HG03103 (cell line): ENCODE results near the gene TPP1.

Experiments used
- ATAC-seq: cut with Tn5 transposase; IDR thresholded peaks from one replicate; pipeline ENCODE4 v1.9.1; 2021; ENCODE audit warnings: low read depth; ENCODE audit not compliant: unreplicated experiment

The TPP1 gene

DNA sequence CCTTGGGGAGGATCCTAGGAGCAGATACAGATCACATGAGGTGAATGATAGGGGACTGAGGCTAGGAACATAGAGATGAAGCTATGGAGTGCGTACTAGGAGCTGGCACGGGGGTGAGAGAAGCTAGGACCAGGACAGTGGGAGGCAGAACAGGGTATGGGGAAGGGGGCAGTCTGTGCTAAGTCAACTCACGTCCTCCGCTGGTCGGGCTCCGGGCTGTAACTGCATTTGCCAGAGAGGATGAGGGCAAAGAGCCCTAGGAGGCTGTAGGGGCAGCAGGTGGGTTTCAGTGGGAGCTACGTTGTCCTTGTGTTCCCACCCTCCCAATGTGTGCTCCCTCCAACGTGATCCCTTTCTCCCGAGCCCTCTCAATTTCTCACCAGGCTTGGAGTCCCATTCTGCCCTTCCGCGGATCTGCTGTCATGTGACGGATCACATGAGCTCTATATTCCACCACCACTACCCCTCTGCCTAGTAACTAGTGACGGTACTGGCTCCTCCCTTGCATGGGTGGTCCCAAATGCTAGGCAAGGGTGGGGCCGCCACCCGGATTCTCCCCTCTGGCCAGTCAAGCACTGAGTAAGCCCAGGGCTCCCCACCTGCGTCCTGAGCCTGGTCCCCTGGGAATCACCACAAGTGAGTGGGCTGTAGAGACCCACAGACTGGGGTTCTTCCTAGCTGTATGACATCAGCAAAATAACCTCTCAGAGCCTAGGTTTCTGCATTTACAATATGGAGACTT, at the start of gene TPP1:
TPP1 (minus strand) TSS at position 419 of the 742 bp plus-strand sequence; CDS start at position 397, 22 bp downstream.
- peak; percentile 99 for ATAC-seq

DNA sequence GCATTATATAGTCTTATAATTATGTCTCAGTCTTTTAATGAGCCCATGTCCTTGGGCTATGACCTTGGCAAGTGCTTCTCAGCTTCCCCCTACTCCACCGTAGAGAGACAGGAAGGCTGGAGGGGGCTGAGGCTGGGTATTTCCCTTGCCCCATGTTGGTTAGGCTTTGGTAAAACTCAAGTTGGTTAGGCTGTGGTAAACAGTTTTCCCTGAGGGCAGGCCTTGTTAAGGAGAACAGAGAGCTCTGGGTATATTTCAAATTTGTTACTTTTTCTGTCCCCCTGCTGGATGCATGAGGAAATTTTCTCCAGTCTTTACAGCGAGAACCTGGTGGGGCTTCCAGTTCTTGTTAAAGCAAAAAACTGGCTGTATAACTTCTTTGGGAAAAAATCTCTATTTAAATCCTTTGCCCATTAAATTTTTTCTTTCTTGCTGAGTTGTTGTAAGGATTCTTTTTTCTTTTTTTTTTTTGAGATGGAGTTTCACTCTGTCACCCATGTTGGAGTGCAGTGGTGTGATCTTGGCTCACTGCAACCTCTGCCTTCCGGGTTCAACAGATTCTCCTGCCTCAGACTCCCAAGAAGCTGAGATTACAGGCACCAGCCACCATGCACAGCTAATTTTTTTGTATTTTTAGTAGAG, 48.6 kb upstream of the TPP1 start:
- no peak for ATAC-seq

DNA sequence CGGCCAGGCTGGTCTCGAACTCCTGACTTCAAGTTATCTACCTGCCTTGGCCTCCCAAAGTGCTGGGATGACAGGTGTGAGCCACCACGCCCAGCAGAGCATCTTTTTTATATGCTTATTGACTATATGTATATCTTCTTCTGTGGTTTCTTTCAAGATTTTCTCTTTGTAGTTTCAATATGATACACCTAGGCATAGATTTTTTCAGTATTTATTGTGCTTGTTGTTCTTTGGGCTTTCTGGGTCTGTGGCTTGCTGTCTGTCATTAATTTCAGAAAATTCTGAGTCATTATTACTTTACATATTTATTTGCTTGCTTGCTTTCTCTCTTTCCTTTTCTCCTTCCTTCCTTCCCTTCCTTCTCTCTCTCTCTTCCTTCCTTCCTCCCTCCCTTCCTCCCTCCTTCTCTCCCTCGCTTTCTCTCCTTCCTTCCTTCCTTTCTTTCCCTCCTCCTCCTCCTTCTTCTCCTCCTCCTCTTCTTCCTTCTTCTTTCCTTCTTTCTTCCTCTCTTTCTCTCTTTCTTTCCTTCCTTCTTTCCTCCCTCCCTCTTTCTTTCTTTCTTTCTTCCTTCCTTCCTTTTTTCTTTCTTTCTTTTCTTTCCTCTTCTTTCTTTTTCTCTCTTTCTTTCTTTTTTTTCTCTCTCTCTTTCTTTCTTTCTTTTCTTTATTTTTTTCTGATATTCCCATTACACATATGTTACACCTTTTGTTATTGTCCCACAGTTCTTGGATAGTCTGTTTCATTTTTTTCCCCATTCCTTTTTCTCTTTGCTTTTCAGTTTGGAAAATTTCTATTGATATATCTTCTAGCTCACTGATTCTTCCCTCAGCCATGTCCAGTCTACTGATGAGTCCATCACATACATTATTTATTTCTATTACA, 47.3 kb upstream of the TPP1 start:
- ATAC-seq: no peak

DNA sequence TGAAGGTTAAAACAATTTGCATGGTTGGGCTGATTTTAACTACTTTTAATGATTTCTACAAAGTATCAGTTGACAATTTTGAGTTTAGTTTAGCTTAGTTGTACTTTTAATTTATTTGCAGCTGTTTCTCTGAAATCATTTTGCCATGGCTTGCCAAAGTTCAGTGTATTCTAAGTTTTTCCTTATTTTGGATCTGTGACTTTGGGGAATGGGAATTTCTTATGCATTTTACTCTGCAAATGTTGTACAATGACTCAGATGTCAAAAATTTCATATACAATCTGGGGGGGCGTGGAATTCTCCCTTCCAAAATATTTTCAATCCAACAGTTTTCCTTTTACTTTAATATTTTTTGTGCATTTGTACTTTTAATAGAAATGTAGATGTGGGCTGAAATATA, 45.3 kb upstream of the TPP1 start:
- no peak for ATAC-seq

DNA sequence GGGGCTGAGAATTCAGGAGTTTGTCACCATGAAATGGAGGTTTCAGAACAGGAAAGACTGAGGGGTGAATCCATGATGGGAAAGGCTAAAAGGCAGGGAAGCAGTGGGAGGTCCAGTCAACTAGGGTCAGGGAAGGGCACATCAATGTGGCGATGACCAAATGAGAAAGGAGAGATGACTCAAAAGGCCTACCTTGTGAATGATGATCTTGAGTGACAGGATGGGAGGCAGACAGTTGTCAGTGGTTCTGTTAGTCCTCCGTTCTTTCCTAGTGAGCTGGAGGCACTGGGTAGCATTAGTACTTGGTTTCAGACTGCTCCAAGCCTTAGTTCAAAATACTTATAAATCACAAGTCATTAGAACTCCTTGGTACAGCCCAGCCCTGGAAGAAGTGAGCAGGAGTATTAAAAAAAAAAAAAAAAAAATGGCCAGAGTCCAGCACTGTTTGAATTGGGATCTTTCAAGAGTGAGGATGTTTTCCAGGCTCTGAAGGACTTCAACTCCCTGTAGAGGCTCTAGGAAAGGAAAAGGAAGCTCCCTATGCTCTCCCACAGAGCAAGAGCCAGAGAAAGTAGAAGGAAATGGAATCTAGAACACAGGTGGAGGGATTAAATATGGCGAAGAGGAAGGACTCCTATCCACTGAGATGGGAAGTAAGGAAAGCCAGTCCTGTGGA, 44.7 kb upstream of the TPP1 start:
- ATAC-seq: no peak

DNA sequence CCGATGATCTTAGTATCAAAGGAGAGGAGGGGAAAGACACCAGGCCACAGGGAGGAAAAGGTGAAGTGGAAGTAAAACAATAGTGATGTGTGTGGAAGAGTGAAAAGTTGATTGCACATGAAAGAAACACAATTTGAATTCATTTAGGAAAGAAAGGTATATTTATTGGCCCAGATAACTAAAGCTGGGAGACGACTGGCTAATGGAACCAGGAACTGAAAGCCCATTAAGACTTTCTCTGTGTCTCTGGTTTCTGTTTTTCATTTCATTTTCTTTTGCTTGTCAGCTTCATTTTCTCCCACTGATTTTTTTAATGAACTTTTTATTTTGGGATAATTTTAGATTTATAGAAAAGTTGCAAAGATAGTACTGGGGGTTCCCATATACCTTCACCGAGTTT, 41.5 kb upstream of the TPP1 start:
- ATAC-seq: no peak

DNA sequence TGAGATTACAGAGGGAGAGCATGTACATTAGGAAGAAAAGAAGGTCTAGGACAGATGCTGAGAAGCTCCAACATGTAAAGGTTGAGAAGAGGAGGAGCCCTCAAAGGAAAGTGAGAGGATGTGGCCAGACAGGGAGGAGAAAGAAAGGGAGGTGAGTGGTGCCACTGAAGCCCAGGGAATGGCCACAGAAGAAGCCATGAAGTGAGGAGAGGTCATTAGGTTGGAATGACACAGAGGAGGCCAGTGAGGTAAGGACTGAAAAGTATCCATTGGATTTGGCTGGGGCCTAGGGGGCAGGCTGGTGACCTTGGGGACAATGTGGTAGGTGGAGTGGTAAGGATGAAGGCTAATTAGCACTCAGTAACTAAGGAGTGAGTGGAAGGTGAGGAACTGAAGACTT, 39.4 kb upstream of the TPP1 start:
- ATAC-seq: no peak

DNA sequence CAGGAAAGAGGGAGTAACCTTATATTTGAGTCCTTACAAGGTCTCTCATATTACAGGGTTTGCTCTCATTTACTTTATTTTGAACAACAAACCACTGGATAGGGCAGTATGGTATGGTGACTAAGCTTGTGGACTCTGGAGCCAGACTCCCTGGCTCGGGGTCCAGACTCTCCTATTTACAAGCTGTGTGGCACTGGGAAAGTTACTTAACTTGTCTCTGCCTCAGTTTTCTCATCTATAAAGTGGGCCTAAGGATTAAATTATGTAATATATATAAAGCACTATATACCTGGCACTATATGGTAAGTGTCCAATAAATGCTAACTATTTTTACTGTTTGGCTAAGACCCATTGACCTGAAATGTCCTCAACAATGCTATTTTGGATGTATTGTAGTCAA, 38.1 kb upstream of the TPP1 start:
- no peak for ATAC-seq

DNA sequence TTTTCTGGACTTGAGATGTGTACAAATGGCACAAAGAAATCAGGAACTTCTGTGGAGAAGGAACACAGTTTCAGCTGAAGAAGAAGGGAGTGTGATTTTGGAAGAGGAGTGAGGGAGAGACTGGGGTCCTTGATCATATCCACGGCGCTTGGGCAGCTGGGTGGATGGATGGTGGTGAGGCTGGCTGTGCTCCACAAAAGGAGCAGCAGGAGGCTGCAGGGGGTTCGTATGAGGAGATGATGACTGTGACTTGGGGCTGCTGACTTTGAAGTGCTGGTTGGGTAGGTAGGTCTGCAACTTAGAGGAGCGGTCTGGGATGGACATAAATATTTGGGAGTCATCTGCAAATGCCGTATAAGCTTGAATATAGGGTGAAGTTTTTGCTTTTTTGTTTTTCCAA, 37.7 kb upstream of the TPP1 start:
- no peak for ATAC-seq

DNA sequence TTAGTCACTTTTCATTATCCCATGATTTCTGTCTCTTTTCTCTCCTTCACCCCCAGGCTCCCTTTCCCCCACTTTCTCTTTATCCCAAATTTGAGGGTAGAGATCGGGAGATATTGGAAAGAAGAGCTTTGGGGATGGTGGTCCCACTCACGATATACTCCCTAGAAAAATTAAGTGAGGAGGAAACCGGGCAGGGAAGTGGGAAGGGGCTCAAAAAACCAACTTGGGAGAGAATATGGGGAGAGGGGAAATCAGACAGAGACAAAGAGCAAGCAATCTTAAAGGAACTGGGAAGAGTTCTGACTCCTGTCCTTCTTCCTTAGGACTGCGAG, 37.3 kb upstream of the TPP1 start:
- ATAC-seq: no peak

DNA sequence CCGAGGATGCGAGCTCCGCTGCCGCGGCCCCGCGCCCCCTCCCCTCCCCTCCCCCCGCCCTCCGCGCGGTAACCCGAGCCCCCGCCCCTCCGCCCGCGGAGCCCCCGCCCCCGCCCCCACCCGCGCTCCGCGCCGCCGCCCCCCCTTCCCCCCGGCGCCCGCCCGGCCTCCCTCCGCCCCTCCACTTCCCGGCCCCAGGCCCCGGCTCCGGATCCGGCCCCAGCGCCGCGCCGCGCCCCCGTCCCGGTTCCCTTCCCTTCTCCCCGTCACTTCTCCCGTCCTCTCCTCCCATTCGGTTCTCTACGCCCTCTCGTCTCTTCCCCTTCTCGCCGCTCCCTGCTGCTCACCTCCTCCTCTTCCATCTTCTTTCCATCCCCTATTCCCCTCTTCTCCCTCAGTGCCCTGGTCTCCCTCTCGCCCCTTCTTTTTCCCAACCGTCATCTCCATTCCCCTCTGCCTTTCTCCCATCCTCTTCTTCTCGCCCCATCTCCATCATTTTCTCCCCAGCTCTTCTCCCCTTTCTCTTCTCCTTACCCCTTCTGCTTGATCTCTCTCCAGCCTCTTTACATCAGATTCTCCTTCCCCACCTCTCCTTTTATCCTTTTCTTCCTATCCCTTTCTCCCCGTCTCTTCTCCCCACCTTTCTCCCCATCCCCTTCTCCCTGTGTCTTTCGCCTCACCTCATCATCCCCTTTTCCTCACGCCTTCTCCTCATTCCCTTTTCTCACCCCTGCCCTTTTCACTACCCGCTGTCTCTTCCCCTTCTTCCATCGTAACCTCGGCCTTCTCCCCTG, 36.8 kb upstream of the TPP1 start, which contains the start of gene DCHS1:
DCHS1 (minus strand) TSS at position 20 of the 794 bp plus-strand sequence. CDS start 14,196 bp downstream, outside the sequence.
- ATAC-seq: no peak

DNA sequence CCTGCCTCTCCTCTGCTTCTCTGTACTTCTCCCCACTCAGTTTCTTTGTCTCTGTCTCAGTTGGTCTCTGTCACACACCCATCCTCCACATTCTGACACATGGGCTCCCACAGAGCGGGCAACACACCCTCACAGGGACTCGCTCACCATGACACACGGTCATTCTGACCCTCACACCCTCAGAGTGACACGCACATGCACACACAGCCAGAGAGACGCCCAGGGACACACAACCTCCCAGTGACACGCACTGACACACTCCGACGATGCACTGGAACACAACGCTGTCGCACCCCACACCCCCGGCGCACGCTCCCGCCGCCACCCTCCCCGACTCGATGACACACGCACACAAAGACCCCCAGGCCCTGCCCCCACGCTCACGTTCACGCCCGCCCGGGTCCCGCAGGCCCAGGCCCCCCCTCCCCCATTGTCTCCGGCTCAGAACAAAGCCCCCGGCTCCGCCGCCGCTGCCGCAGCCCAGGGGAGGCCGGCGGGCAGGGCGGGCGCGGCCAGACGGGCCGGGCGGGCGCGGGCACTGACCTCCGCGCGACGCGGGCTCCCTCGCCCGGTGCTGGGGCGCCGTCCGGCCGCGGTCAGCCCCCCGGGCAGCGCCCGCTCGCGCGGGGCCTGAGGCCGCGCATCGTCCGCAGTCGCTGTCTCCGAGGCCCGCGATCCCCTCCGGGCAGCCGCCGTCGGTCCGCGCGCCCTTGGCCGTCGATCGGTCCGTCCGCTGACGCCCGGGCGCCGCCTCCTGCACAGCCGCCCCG, 36.0 kb upstream of the TPP1 start:
- no peak for ATAC-seq

DNA sequence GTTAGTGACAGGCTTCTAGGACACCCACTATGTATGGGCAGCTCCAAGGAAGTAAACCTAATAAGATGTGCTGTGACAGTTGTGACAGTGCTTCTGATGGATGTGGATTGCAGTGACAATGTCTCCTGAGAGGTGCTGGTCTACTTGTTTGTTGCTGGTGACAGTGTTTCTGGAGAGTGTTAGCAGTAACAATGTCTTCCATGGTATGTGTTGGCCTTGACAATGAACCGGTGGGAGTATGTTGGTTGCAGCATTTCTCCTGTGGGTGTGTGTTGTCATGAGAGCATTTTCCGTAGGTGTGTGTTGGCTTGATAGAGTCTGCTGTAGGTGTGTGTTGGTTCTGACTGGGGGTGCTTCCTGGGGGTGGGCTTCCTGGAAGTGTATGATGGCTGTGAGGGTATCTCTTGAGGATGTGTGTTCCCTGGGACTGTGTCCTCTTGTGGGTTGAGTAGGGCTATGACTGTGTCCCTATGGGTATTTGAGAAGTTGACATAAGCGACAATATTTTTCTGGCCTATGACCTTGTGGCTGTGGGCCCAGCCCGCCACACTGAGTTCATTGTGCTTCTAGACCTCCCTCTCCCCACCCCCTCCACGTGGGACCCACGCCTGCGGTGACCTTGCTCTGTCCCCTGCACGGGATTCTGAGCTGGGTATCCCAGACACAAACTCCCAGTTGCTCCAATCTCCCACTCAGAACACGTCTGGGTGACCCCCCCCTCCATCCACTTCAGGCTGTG, 35.2 kb upstream of the TPP1 start:
- no peak for ATAC-seq

DNA sequence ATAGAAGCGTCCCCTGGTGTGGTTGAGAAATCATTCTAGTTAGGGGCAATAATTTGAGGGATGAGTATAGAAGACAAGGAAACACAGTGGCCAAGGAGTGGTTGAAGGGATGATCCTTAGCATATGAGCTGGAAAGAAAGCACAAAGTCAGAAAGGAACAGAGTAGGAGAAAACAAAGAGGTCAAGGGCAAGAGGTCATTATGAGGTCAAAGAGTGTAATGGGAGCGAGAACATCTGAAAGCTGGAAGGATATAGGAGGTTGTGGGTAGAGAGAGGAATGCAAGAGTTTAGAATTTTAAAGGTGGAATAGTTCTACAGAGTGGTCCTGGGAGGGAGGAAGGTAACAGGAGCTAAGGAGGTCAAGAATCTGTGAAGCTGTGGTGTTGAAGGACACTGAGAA, 34.4 kb upstream of the TPP1 start:
- ATAC-seq: no peak

DNA sequence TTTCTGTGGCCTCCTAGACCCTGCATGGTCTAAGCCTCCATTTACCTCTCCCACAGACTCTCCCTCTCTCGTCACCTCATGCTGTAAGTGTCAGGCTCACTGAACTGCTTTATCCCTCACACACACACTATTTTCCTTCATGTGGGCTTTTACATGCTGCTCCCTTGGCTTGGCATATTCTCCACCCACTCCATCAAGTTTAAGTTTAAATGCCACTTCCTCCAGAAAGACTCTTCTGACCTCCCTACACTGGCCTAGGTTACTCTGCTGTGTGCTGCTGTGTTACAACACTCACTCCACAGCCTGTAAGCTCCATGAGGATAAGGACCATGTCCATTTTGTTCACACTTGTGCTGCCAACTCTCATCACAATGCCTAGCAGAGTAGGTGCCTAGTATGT, 33.9 kb upstream of the TPP1 start:
- no peak for ATAC-seq

DNA sequence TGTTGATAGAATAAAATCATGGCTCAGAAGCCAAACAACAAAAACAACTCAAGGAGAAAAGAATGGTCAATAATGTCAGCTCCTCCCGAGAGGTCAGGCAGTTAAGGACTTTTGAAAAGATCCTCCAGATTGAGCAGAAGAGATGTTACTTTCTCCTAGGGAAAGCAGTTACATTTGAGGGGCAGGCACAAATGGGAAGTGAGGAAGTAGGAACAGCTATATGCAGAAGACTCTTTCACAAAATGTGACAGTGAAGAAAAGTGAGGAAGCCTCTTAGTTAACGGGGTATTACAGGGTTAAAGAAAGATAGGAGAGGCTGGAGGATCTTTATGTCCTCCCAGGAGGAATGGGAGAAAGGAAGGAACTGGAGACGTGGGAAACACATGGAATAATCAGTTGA, 33.0 kb upstream of the TPP1 start:
- no peak for ATAC-seq

DNA sequence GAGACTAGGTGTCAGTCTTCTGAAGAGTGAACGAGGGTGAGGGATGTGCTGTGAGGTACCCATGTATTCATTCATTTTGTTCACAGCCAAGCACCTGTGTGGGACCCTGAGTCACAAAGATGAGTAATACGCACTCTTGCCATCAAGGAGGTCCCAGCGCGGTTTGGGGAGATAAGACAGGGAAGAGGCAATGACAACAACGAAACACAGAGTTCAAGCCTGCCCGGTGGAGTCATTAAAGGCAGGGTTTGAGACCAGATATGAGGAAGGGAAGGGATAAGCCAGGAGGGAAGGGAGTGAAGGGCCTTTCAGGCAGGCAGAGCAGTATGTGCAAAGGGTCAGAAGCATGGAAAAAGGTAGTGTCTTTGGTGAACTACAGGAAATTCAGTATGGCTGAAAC, 31.8 kb upstream of the TPP1 start:
- no peak for ATAC-seq

DNA sequence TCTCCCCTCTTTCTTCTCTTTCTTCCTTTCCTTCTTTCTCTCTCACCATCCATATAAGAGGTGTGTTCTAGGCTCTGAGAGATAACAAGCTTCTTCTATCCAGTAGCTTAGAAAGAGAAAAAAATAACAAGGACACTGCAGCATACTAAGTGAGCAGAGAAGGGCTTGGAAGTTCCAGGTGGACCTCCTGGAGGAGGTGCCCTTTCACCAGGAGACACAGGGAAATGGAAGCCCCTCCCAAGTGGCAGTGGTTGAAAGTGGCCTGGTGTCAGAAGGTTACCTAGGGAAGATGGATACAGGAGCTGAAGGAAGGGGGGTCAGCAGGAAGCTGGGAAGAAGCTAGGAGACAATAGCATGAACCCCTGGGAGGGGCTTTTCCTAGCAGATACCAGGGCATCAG, 30.9 kb upstream of the TPP1 start:
- no peak for ATAC-seq

DNA sequence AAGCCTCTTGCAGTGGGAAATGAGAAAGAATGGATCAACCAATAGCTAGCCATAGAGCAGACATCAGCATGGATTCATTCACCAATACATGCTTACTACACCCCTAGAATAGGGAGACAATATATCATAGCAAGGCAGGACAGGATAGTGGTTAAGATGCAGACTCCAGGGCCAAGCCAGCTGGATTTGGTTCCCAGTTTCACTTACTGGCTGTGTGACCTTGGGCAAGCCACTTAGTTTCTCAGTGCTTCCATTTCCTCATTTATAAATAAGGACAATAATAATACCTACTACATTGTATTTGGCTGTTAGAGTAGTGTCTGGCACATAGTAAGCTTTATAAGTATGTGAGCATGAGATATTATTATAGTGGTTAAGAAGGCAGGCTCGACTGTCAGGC, 29.3 kb upstream of the TPP1 start:
- no peak for ATAC-seq
